SH-SY5Y (cell line): ENCODE data around the gene SLC39A8.

Experiments
- GATA2 ChIP-seq: IDR thresholded peaks from 2 replicates; pipeline ENCODE4 v1.6.1; 2011; ENCODE audit warnings: mild to moderate bottlenecking, low read depth, low read length
- GATA3 ChIP-seq: IDR thresholded peaks from 2 replicates; pipeline ENCODE4 v1.6.1; 2011; ENCODE audit warnings: low read depth, mild to moderate bottlenecking, low read length, moderate library complexity

GRCh38 chr4:102390438-102390837 is 45.2 kb upstream of the SLC39A8 start:
- no peak for TF ChIP-seq GATA3
- no peak for TF ChIP-seq GATA2
